Measurements from ENCODE around the gene CRYBB3. TPM values are rescaled to one million over a fixed set of nuclear protein-coding genes. Genes with fewer than 3 reads are reported as not detected.

Gene CRYBB3
- total RNA-seq, 1 donor from 2014 or later, result 0.43 TPM

GRCh38 chr22:25160120-25160996, 39.3 kb upstream of the CRYBB3 start:
- no peak overlapping the region for H3K27ac ChIP-seq (ENCODE audit: low read depth, low read length)
- no peaks in the 10 kb centered on the region for H3K9me3 ChIP-seq (ENCODE audit: insufficient read depth, low read depth, low read length)
- no peak for DNase-seq (ENCODE audit: low read depth)
- no peak overlapping the region for H2AFZ ChIP-seq (ENCODE audit: low read depth, low read length)
- Mint-ChIP-seq H3K36me3 (ENCODE audit: low read depth, unreplicated experiment) (peaks cover 3% of the 10 kb centered on the region), H3K27me3 (ENCODE audit: low read depth, unreplicated experiment) (no peaks in the 10 kb centered on the region), H3K27ac (ENCODE audit: unreplicated experiment) (no peak overlapping the region), H3K4me3 (ENCODE audit: unreplicated experiment) (no peak overlapping the region), H3K9me3 (ENCODE audit: unreplicated experiment) (no peaks in the 10 kb centered on the region), H3K4me1 (ENCODE audit: low read depth, unreplicated experiment) (peaks cover 12% of the 10 kb centered on the region)
- H3K9ac ChIP-seq (ENCODE audit: low read length), result no peak overlapping the region
- H3K4me2 ChIP-seq (ENCODE audit: low read length), result no peak overlapping the region
- peaks cover 9% of the 10 kb centered on the region for H3K4me1 ChIP-seq (ENCODE audit: insufficient read depth, low read length)
- H3K36me3 ChIP-seq (ENCODE audit: insufficient read depth, low read length), result no peaks in the 10 kb centered on the region
- H4K20me1 ChIP-seq (ENCODE audit: insufficient read depth, low read length), result peaks cover 19% of the 10 kb centered on the region
- no peak for FAIRE-seq
- H3K4me3 ChIP-seq (ENCODE audit: insufficient read depth, low read depth, low read length), result no peak overlapping the region
- no peak for TF ChIP-seq CTCF (IDR thresholded peaks at IDR 0.05; ENCODE audit: insufficient read depth, low read depth, low read length)
- no peak for TF ChIP-seq EZH2 (IDR thresholded peaks at IDR 0.05; ENCODE audit: insufficient read depth, low read length)
- H3K27me3 ChIP-seq (ENCODE audit: insufficient read depth, low read length), result no peaks in the 10 kb centered on the region
- no peaks in the 10 kb centered on the region for H3K79me2 ChIP-seq (ENCODE audit: insufficient read depth, low read length)

GRCh38 chr22:25161017-25161915, 38.4 kb upstream of the CRYBB3 start:
- no peaks in the 10 kb centered on the region for H3K36me3 ChIP-seq (ENCODE audit: insufficient read depth, low read length)
- Mint-ChIP-seq H3K9me3 (ENCODE audit: unreplicated experiment) (no peaks in the 10 kb centered on the region), H3K4me3 (ENCODE audit: unreplicated experiment) (no peak overlapping the region), H3K27me3 (ENCODE audit: low read depth, unreplicated experiment) (no peaks in the 10 kb centered on the region), H3K27ac (ENCODE audit: unreplicated experiment) (no peak overlapping the region), H3K4me1 (ENCODE audit: low read depth, unreplicated experiment) (peaks cover 16% of the 10 kb centered on the region), H3K36me3 (ENCODE audit: low read depth, unreplicated experiment) (peaks cover 3% of the 10 kb centered on the region)
- no peaks in the 10 kb centered on the region for H3K27me3 ChIP-seq (ENCODE audit: insufficient read depth, low read length)
- H3K9ac ChIP-seq (ENCODE audit: low read length), result no peak overlapping the region
- H3K79me2 ChIP-seq (ENCODE audit: insufficient read depth, low read length), result no peaks in the 10 kb centered on the region
- no peak overlapping the region for H2AFZ ChIP-seq (ENCODE audit: low read depth, low read length)
- peaks cover 9% of the 10 kb centered on the region for H3K4me1 ChIP-seq (ENCODE audit: insufficient read depth, low read length)
- TF ChIP-seq CTCF (IDR thresholded peaks at IDR 0.05; ENCODE audit: insufficient read depth, low read depth, low read length) (no peak), EZH2 (IDR thresholded peaks at IDR 0.05; ENCODE audit: insufficient read depth, low read length) (no peak)
- no peak overlapping the region for H3K4me2 ChIP-seq (ENCODE audit: low read length)
- FAIRE-seq (no peak), DNase-seq (ENCODE audit: low read depth) (no peak)
- H3K27ac ChIP-seq (ENCODE audit: low read depth, low read length), result no peak overlapping the region
- H3K9me3 ChIP-seq (ENCODE audit: insufficient read depth, low read depth, low read length), result no peaks in the 10 kb centered on the region
- peaks cover 19% of the 10 kb centered on the region for H4K20me1 ChIP-seq (ENCODE audit: insufficient read depth, low read length)
- no peak overlapping the region for H3K4me3 ChIP-seq (ENCODE audit: insufficient read depth, low read depth, low read length)

Data from astrocyte (in vitro differentiated cells and primary cell).